ENCODE measurements around the gene CCM2. TPM values are rescaled to one million over a fixed set of nuclear protein-coding genes. Genes with fewer than 3 reads are reported as not detected.

CCM2 gene
- total RNA-seq, 4 donors from 2014 or later: 41.1 to 46.3 (median 44.0) TPM

DNA sequence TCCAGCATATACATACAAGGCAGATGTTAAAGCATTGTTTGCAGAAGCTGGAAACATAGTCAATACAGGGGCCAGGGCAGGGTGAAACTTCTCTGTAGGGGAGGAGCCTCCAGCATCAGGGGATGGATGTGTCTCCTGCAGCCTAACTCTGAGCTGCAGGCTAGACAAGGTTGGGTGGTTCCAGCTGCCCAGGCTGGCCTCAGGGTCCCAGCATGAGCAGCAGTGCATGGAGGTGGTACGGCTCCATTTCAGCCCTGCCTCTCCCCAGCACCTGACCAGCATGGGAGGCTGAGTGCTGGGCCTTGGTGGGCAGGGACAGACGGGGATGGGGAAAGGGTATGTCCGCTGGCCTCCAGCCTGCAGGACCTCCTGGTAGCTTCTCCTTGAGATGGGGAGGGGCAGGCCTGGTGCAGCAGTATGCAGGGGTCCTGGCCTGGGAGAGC lies 118.9 kb downstream of the CCM2 start:
- Histone ChIP-seq H3K4me1 (no peaks in the 10 kb centered on the region), H3K9me3 (no peaks in the 10 kb centered on the region), H3K27me3 (no peaks in the 10 kb centered on the region), H3K4me3 (no peak overlapping the region), H3K36me3 (no peaks in the 10 kb centered on the region), H3K27ac (no peak overlapping the region)
- DNase-seq (ENCODE audit: low spot score in 2 of 2): no peak
- 57% methylated on average over 1 of the region's 3 CpGs; no CpG with 5 or more reads in 1 of the 2 donors for WGBS, 2 donors
- TF ChIP-seq POLR2A (IDR thresholded peaks at IDR 0.05): no peak
- TF ChIP-seq EP300 (IDR thresholded peaks at IDR 0.05): no peak
- TF ChIP-seq CTCF (IDR thresholded peaks at IDR 0.05): no peak

- DNase-seq (ENCODE audit: low spot score in 2 of 2): no peak
- Histone ChIP-seq H3K36me3 (no peaks in the 10 kb centered on the region), H3K27me3 (no peaks in the 10 kb centered on the region), H3K27ac (no peak overlapping the region), H3K4me1 (no peaks in the 10 kb centered on the region), H3K4me3 (no peak overlapping the region), H3K9me3 (no peaks in the 10 kb centered on the region)
- TF ChIP-seq EP300 (IDR thresholded peaks at IDR 0.05) (no peak), CTCF (IDR thresholded peaks at IDR 0.05) (no peak), POLR2A (IDR thresholded peaks at IDR 0.05) (no peak)
- WGBS, 2 donors: 82 to 86% methylated on average over 3 of the region's 3 CpGs
Measured at GRCh38 chr7:45119550-45119949, 119.5 kb downstream of the CCM2 start.

- 75 to 78% methylated on average over 15 to 16 of the region's 16 CpGs for WGBS, 2 donors
- Histone ChIP-seq H3K4me3 (no peak overlapping the region), H3K27me3 (no peaks in the 10 kb centered on the region), H3K4me1 (no peaks in the 10 kb centered on the region), H3K27ac (no peak overlapping the region), H3K9me3 (no peaks in the 10 kb centered on the region), H3K36me3 (no peaks in the 10 kb centered on the region)
- DNase-seq (ENCODE audit: low spot score in 2 of 2): no peak
- no peak for TF ChIP-seq EP300 (IDR thresholded peaks at IDR 0.05)
- no peak for TF ChIP-seq CTCF (IDR thresholded peaks at IDR 0.05)
- no peak for TF ChIP-seq POLR2A (IDR thresholded peaks at IDR 0.05)
Measured at GRCh38 chr7:45122975-45123860, 123.2 kb downstream of the CCM2 start.

DNA sequence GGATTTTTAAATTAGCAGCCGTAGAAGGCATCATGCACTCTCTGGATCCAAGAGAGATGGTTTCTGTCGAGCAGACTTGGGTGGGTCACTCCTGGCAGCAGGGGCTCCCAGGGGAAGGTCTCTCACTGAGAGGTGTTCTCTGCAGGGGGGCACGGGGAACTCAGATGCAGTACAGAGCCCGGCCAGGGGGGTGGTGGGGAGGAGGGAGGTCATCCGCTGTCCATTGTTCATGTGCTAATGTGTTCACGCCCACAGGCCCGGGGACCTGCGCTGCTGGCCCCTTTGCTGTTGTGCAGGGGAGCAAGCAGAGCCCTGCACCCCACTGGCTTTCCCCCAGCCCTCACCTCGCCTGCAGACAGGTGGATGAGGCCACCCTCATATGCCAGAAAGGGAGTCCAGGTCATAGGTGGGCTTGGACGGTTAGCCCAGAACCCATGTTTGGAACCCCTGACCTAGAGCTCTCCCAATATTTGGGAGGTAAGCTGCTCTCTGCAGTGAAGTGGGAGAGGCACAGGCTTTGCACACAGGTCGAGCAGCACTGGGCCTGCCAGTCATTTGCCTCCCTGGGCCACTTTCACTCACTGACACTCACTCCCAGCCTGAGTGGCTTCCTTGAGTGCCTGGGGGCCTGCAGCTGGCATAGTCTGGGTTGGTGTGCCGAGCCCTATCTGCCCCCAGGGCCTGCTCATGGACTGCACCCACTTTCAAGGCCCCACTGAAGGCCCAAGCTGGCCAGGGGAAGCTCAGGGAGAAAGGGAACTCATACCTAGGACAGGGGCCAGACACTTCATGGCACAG lies 124.1 kb downstream of the CCM2 start:
- H3K27me3 ChIP-seq: no peaks in the 10 kb centered on the region
- no peaks in the 10 kb centered on the region for H3K36me3 ChIP-seq
- H3K4me3 ChIP-seq: no peak overlapping the region
- DNase-seq (ENCODE audit: low spot score in 2 of 2): no peak
- no peak for TF ChIP-seq EP300 (IDR thresholded peaks at IDR 0.05)
- TF ChIP-seq CTCF (IDR thresholded peaks at IDR 0.05): no peak
- no peak for TF ChIP-seq POLR2A (IDR thresholded peaks at IDR 0.05)
- H3K4me1 ChIP-seq: no peaks in the 10 kb centered on the region
- no peak overlapping the region for H3K27ac ChIP-seq
- no peaks in the 10 kb centered on the region for H3K9me3 ChIP-seq
- WGBS, 2 donors: 49 to 61% methylated on average over 11 to 12 of the region's 12 CpGs

Measured in tibial nerve (tissue), 4 donors.